Suppressor macrophage treated with lipopolysaccharide for 4 hours (primary cell): ENCODE results near the gene IKZF2.

ENCODE experiments used
- DNase-seq: peaks from one replicate; pipeline ENCODE4 v3.0.0-alpha.2; 2020

Gene IKZF2

GRCh38 chr2:213152065-213152794, 818 bp upstream of the IKZF2 start:
- peak; percentile 55 for DNase-seq

- DNase-seq = no peak
Measured at GRCh38 chr2:213150315-213151097, 906 bp downstream of the IKZF2 start.

- DNase-seq = no peak
Measured at GRCh38 chr2:213149949-213150314, 1.5 kb downstream of the IKZF2 start.

GRCh38 chr2:213149294-213149875, 2.0 kb downstream of the IKZF2 start:
- no peak for DNase-seq

GRCh38 chr2:213148572-213149261, 2.7 kb downstream of the IKZF2 start:
- DNase-seq = no peak

- no peak for DNase-seq
Measured at GRCh38 chr2:213147538-213147937, 3.9 kb downstream of the IKZF2 start.

GRCh38 chr2:213145715-213146242, 5.6 kb downstream of the IKZF2 start:
- no peak for DNase-seq

- no peak for DNase-seq
Measured at GRCh38 chr2:213137064-213137463, 14.3 kb downstream of the IKZF2 start.

GRCh38 chr2:213129311-213129710, 22.1 kb downstream of the IKZF2 start:
- DNase-seq = peak; percentile 38

GRCh38 chr2:213125646-213126347, 25.6 kb downstream of the IKZF2 start:
- DNase-seq = no peak

- DNase-seq = no peak
Measured at GRCh38 chr2:213122725-213123124, 28.7 kb downstream of the IKZF2 start.

GRCh38 chr2:213121690-213122089, 29.7 kb downstream of the IKZF2 start:
- DNase-seq = no peak

GRCh38 chr2:213119061-213119809, 32.2 kb downstream of the IKZF2 start:
- no peak for DNase-seq

GRCh38 chr2:213108308-213108707, 43.1 kb downstream of the IKZF2 start:
- DNase-seq = no peak

- DNase-seq = no peak
Measured at GRCh38 chr2:213107728-213108127, 43.7 kb downstream of the IKZF2 start.

GRCh38 chr2:213105212-213105611, 46.2 kb downstream of the IKZF2 start:
- no peak for DNase-seq

- no peak for DNase-seq
Measured at GRCh38 chr2:213104903-213105202, 46.6 kb downstream of the IKZF2 start.

GRCh38 chr2:213104092-213104902, 47.1 kb downstream of the IKZF2 start:
- no peak for DNase-seq

- DNase-seq = no peak
Measured at GRCh38 chr2:213101692-213102460, 49.5 kb downstream of the IKZF2 start.

- DNase-seq = no peak
Measured at GRCh38 chr2:213101109-213101508, 50.3 kb downstream of the IKZF2 start.
